Measurements from ENCODE around the gene EVA1A. TPM values are rescaled to one million over a fixed set of nuclear protein-coding genes. Genes with fewer than 3 reads are reported as not detected.

EVA1A gene
- polyA plus RNA-seq, 4 donors: 13.8 to 18.3 (median 15.6) TPM

- DNase-seq (ENCODE audit: low read depth in 4 of 4, low spot score in 3 of 4): no peak
These were observed 101.0 kb downstream of the EVA1A start for GRCh38 chr2:75459565-75460310.

GRCh38 chr2:75458201-75458600, 102.5 kb downstream of the EVA1A start:
- DNase-seq (ENCODE audit: low read depth in 4 of 4, low spot score in 3 of 4): no peak

- no peak for DNase-seq (ENCODE audit: low read depth in 4 of 4, low spot score in 3 of 4)
These were observed 103.9 kb downstream of the EVA1A start for GRCh38 chr2:75456825-75457224.

- DNase-seq (ENCODE audit: low read depth in 4 of 4, low spot score in 3 of 4): no peak
These were observed 104.6 kb downstream of the EVA1A start for GRCh38 chr2:75456111-75456510.

- no peak for DNase-seq (ENCODE audit: low read depth in 4 of 4, low spot score in 3 of 4)
These were observed 106.5 kb downstream of the EVA1A start for GRCh38 chr2:75454241-75454620.

- no peak for DNase-seq (ENCODE audit: low read depth in 4 of 4, low spot score in 3 of 4)
These were observed 107.1 kb downstream of the EVA1A start for GRCh38 chr2:75453384-75454240.

GRCh38 chr2:75450068-75450467, 110.7 kb downstream of the EVA1A start:
- DNase-seq (ENCODE audit: low read depth in 4 of 4, low spot score in 3 of 4): no peak

GRCh38 chr2:75447176-75447575, 113.6 kb downstream of the EVA1A start:
- no peak for DNase-seq (ENCODE audit: low read depth in 4 of 4, low spot score in 3 of 4)

Other genes with a start within 250 kb of the EVA1A start
- gene MRPL19, start 85.8 kb upstream of the EVA1A start, polyA plus RNA-seq (ENCODE audit: insufficient read length in 4 of 4): 10 to 100 TPM; 74.2 to 88.6 (median 76.4) TPM
- 10 to 100 TPM; 36.8 to 56.8 (median 52.4) TPM for gene GCFC2, start 150.0 kb upstream of the EVA1A start, polyA plus RNA-seq (ENCODE audit: insufficient read length in 4 of 4)

All from right renal pelvis (tissue), 4 donors.